GM21515 (cell line): Measurements from ENCODE around the gene BTG1.
"Not testable (repeated sequence)": the region's sequence is repeated elsewhere in the genome, so short reads cannot be mapped to it uniquely, and the experiment has no call there.

Source experiments
- ATAC-seq: cut with Tn5 transposase; IDR thresholded peaks from one replicate; pipeline ENCODE4 v1.9.1; 2021; ENCODE audit not compliant: unreplicated experiment

The BTG1 gene

GRCh38 chr12:92102606-92103005 lies 43.0 kb downstream of the BTG1 start:
- ATAC-seq: no peak

GRCh38 chr12:92098594-92099380 lies 46.9 kb downstream of the BTG1 start:
- no peak for ATAC-seq

GRCh38 chr12:92096346-92097136 lies 49.1 kb downstream of the BTG1 start:
- ATAC-seq: no peak

- ATAC-seq: no peak
Observed at GRCh38 chr12:92094751-92095161, 50.9 kb downstream of the BTG1 start.

GRCh38 chr12:92094301-92094700 lies 51.3 kb downstream of the BTG1 start:
- ATAC-seq: not testable (repeated sequence)
